Heart left ventricle (tissue), 16 donors: ENCODE data around the gene HACD2. TPM values are rescaled to one million over a fixed set of nuclear protein-coding genes. Genes with fewer than 3 reads are reported as not detected.
A peak's percentile ranks its signal among the peaks of the same experiment; 100 is the strongest.

Experiments used
- ATAC-seq, 4 donors: fragments of 200-7000 bp; cut with Tn5 transposase; one replicate each; pipeline ENCODE4 v1.9.1; 2020 to 2022; ENCODE audit warnings: moderate library complexity in 4 of 4, mild to moderate bottlenecking in 3 of 4, moderate number of reproducible peaks in 1 of 4
- DNase-seq, 5 donors: peaks; one replicate each; pipeline ENCODE4 v3.0.0-alpha.2; 2020
- H3K27ac ChIP-seq, 12 donors: fragments of 200-600 bp; sonication (generic) in 4 of 12; one replicate each; pipeline versions ENCODE4 v1.5.0 to v1.8.0; 2016 to 2022; ENCODE audit warnings: mild to moderate bottlenecking in 2 of 12
- H3K27me3 ChIP-seq, 9 donors: fragments of 200-600 bp; sonication (generic) in 2 of 9; one replicate each; pipeline versions ENCODE4 v1.5.1 to v1.8.0; 2016 to 2022; ENCODE audit warnings: mild to moderate bottlenecking in 3 of 9
- H3K36me3 ChIP-seq, 9 donors: fragments of 200-600 bp; sonication (generic) in 2 of 9; one replicate each; pipeline versions ENCODE4 v1.5.0 to v1.8.0; 2018 to 2022; ENCODE audit warnings: mild to moderate bottlenecking in 2 of 9
- H3K4me1 ChIP-seq, 12 donors: fragments of 200-600 bp; sonication (generic) in 4 of 12; one replicate each; pipeline versions ENCODE4 v1.5.0 to v1.8.0; 2016 to 2022; ENCODE audit warnings: mild to moderate bottlenecking in 3 of 12
- H3K4me3 ChIP-seq, 12 donors: fragments of 200-600 bp; sonication (generic) in 4 of 12; one replicate each; pipeline versions ENCODE4 v1.5.0 to v1.8.0; 2017 to 2022; ENCODE audit warnings: mild to moderate bottlenecking in 9 of 12, moderate library complexity in 4 of 12
- H3K9me3 ChIP-seq, 12 donors: fragments of 200-600 bp; sonication (generic) in 4 of 12; one replicate each; pipeline versions ENCODE4 v1.5.0 to v1.8.0; 2016 to 2022; ENCODE audit warnings: mild to moderate bottlenecking in 1 of 12
- POLR2A ChIP-seq, 2 donors: fragments of 450-650 bp; IDR thresholded peaks; one replicate each; pipeline ENCODE4 v1.6.1; 2017; ENCODE audit warnings: antibody characterized with exemption in 2 of 2, mild to moderate bottlenecking in 2 of 2, moderate library complexity in 2 of 2
- WGBS, 4 donors: extraction: QIAGEN DNeasy Blood & Tissue Kit in 2 of 4; methylation state at CpG; one replicate each; pipeline versions ENCODE4 v1.1.5 to v1.1.7; 2013 to 2018; 5-methylcytosine and 5-hydroxymethylcytosine counted together
- intact Hi-C, 10 donors: fragments of 100-400 bp; cut with DNase I; formaldehyde crosslinking; loops; one replicate each; pipeline versions ENCODE4 v1.11.1 to v1.14.2; 2022
- polyA plus RNA-seq, 2 donors: library from polyadenylated mRNA; stranded (reverse); fragments of 200-250 nt; gene quantifications; one replicate each; pipeline ENCODE4 v1.2.3, GENCODE V29; 2013
- total RNA-seq, 9 donors: library from RNA; depleted of rRNA in 2 of 9; stranded (reverse); fragments of >200 nt in 2 of 9; fragmentation: NEBNext Ultra II Directional in 3 of 9; extraction: Animal tissue kit (Norgen Biotek cat#: 25700) in 3 of 9; gene quantifications; one replicate each; pipeline versions ENCODE4 v1.1.0 to v1.2.4, GENCODE V29; 2016 to 2023
- TF ChIP-seq, protein P1 (sequence below), 12 donors: fragments of 200-600 bp; sonication (generic) in 4 of 12; IDR thresholded peaks; one replicate each; pipeline versions ENCODE4 v1.5.0 to v1.8.0; 2018 to 2022; ENCODE audit warnings: antibody characterized with exemption in 12 of 12, mild to moderate bottlenecking in 5 of 12
- donor health status: ischemic (EF 13 %, LVEDD 7.1; RV severe dilation, severe dysfunction).
- donor health status: healthy with polysubstance abuse.
- donor health status: DM: no; HTN: yes; CAD: no.
- donor health status: DM: no; HTN: no; CAD: no.
- donor health status: ischemic (EF 25% LVEDD 6.9; RV normal size, moderate dysfunction).
- donor health status: ischemic (EF 25% LVEDD 5.7; RV mildly dilated, moderate dysfunction).
- donor health status: healthy.
- donor health status: DM: yes; HTN: yes; CAD: no.
- donor health status: ischemic (EF 35%, LVEDD 5.7; RV mildly dilated, moderate dysfunction).
- donor health status: nonischemic (EF 11% LVEDD 7.7; RV severe dilation, severe dysfunction).
- donor health status: DM: yes; HTN: yes; CAD: no.
- donor health status: PGD.
- donor health status: ischemic (EF 29% LVEDD 5.4; RV normal size, mild dysfunction).
- donor health status: nonischemic (EF 23%, LVEDD 6.1; RV moderate dilation, normal function).

HACD2 gene
- total and polyA plus RNA-seq, 11 donors: 5.6 to 23.3 (median 9.7) TPM

- intact Hi-C loops: loop anchor here in 3 of 10 donors (5.0 kb wide), 3 partner anchors 34 to 71 kb away; partner anchors contain the start of gene ADCY5 (in 1 of the 3)
- H3K4me1 ChIP-seq: peaks cover 0 to 30% (median 9%) of the 10 kb centered on the region in 12 donors
- TF ChIP-seq POLR2A (IDR thresholded peaks at IDR 0.05): no peak
- TF ChIP-seq, protein P1, sequence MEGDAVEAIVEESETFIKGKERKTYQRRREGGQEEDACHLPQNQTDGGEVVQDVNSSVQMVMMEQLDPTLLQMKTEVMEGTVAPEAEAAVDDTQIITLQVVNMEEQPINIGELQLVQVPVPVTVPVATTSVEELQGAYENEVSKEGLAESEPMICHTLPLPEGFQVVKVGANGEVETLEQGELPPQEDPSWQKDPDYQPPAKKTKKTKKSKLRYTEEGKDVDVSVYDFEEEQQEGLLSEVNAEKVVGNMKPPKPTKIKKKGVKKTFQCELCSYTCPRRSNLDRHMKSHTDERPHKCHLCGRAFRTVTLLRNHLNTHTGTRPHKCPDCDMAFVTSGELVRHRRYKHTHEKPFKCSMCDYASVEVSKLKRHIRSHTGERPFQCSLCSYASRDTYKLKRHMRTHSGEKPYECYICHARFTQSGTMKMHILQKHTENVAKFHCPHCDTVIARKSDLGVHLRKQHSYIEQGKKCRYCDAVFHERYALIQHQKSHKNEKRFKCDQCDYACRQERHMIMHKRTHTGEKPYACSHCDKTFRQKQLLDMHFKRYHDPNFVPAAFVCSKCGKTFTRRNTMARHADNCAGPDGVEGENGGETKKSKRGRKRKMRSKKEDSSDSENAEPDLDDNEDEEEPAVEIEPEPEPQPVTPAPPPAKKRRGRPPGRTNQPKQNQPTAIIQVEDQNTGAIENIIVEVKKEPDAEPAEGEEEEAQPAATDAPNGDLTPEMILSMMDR (IDR thresholded peaks at IDR 0.05): no peak
- 88 to 93% (median 89%) methylated on average over 5 to 7 of the region's 7 CpGs for WGBS, 4 donors
- no peak for ATAC-seq
- H3K4me3 ChIP-seq: no peak overlapping the region
- peaks cover 0 to 12% (median 0%) of the 10 kb centered on the region in 9 donors for H3K36me3 ChIP-seq
- no peaks in the 10 kb centered on the region for H3K9me3 ChIP-seq
- DNase-seq: no peak
- H3K27ac ChIP-seq: peak overlapping the region in 4 of 12 donors; percentile 28 to 79 (median 51)
- no peaks in the 10 kb centered on the region for H3K27me3 ChIP-seq
Observed at GRCh38 chr3:123486460-123486859, 98.4 kb downstream of the HACD2 start.

GRCh38 chr3:123485551-123485950, 99.3 kb downstream of the HACD2 start:
- H3K27ac ChIP-seq: no peak overlapping the region
- no peak for TF ChIP-seq POLR2A (IDR thresholded peaks at IDR 0.05)
- TF ChIP-seq, protein P1 (IDR thresholded peaks at IDR 0.05): no peak
- 91 to 96% (median 95%) methylated on average over 4 of the region's 4 CpGs for WGBS, 4 donors
- H3K4me3 ChIP-seq: no peak overlapping the region
- DNase-seq (no peak), ATAC-seq (no peak)
- peaks cover 0 to 6% (median 0%) of the 10 kb centered on the region in 9 donors for H3K36me3 ChIP-seq
- no peaks in the 10 kb centered on the region for H3K9me3 ChIP-seq
- no peaks in the 10 kb centered on the region for H3K27me3 ChIP-seq
- intact Hi-C loops: loop anchor here in 3 of 10 donors (5.0 kb wide), 3 partner anchors 33 to 72 kb away; partner anchors contain the start of gene ADCY5 (in 1 of the 3)
- H3K4me1 ChIP-seq: peaks cover 0 to 30% (median 9%) of the 10 kb centered on the region in 12 donors

- no peak for DNase-seq
- ATAC-seq: no peak
- intact Hi-C loops: loop anchor here in 1 of 10 donors (5.0 kb wide), 1 partner anchor 36 kb away; the partner anchor contains the start of gene ADCY5
- no peaks in the 10 kb centered on the region for H3K27me3 ChIP-seq
- peaks cover 0 to 15% (median 0%) of the 10 kb centered on the region in 12 donors for H3K4me1 ChIP-seq
- H3K36me3 ChIP-seq: no peaks in the 10 kb centered on the region
- H3K9me3 ChIP-seq: no peaks in the 10 kb centered on the region
- TF ChIP-seq, protein P1 (IDR thresholded peaks at IDR 0.05): no peak
- no peak for TF ChIP-seq POLR2A (IDR thresholded peaks at IDR 0.05)
- no peak overlapping the region for H3K4me3 ChIP-seq
- no peak overlapping the region for H3K27ac ChIP-seq
- WGBS, 4 donors: 83 to 91% (median 87%) methylated on average over 4 to 6 of the region's 6 CpGs
Observed at GRCh38 chr3:123483146-123483545, 101.7 kb downstream of the HACD2 start.

GRCh38 chr3:123481722-123482457, 103.0 kb downstream of the HACD2 start:
- Histone ChIP-seq H3K4me1 (peaks cover 0 to 2% (median 0%) of the 10 kb centered on the region in 12 donors), H3K27ac (no peak overlapping the region), H3K4me3 (no peak overlapping the region), H3K36me3 (no peaks in the 10 kb centered on the region), H3K9me3 (no peaks in the 10 kb centered on the region), H3K27me3 (no peaks in the 10 kb centered on the region)
- 74 to 85% (median 79%) methylated on average over 12 of the region's 12 CpGs for WGBS, 4 donors
- DNase-seq (no peak), ATAC-seq (peak in 3 of 4 donors; percentile 19 to 63 (median 40))
- intact Hi-C loops: loop anchor here in 1 of 10 donors (5.0 kb wide), 1 partner anchor 35 kb away; the partner anchor contains the start of gene ADCY5
- TF ChIP-seq POLR2A (IDR thresholded peaks at IDR 0.05): no peak
- TF ChIP-seq, protein P1 (IDR thresholded peaks at IDR 0.05): no peak
